Neuronal stem cell (in vitro differentiated cells): ENCODE measurements around the gene MTA1.

Source experiments
- DNase-seq: peaks from one replicate; pipeline ENCODE4 v3.0.0-alpha.2; 2013; ENCODE audit warnings: low spot score
- H2AFZ ChIP-seq: one replicate; pipeline ENCODE4 v1.6.1; 2013; ENCODE audit warnings: mild to moderate bottlenecking, low read length, inconsistent platforms
- H2AK5ac ChIP-seq: 2 replicates; pipeline ENCODE4 v1.6.1; 2013; ENCODE audit warnings: low read depth, mild to moderate bottlenecking, inconsistent platforms, low read length, moderate library complexity, mixed read lengths
- H2BK120ac ChIP-seq: 2 replicates; pipeline ENCODE4 v1.6.1; 2013; ENCODE audit warnings: low read depth, mild to moderate bottlenecking, inconsistent platforms, low read length, moderate library complexity, mixed read lengths
- H2BK12ac ChIP-seq: one replicate; pipeline ENCODE4 v1.6.1; 2013; ENCODE audit warnings: low read length, inconsistent platforms
- H2BK15ac ChIP-seq: 2 replicates; pipeline ENCODE4 v1.6.1; 2013; ENCODE audit warnings: mild to moderate bottlenecking, low read length, inconsistent platforms, mixed read lengths
- H2BK5ac ChIP-seq: one replicate; pipeline ENCODE4 v1.6.1; 2013; ENCODE audit warnings: inconsistent platforms, mild to moderate bottlenecking, low read length, moderate library complexity
- H3K14ac ChIP-seq: one replicate; pipeline ENCODE4 v1.6.1; 2013; ENCODE audit warnings: low read length, inconsistent platforms
- H3K18ac ChIP-seq: 2 replicates; pipeline ENCODE4 v1.6.1; 2013; ENCODE audit warnings: low read length, inconsistent platforms
- H3K23ac ChIP-seq: 2 replicates; pipeline ENCODE4 v1.6.1; 2013; ENCODE audit warnings: low read depth, mild to moderate bottlenecking, mixed read lengths, low read length, inconsistent platforms; ENCODE audit not compliant: poor library complexity
- H3K27ac ChIP-seq: replicated peaks from 3 replicates; pipeline ENCODE4 v1.5.1; 2013; ENCODE audit warnings: low read length, inconsistent platforms
- H3K27me3 ChIP-seq, 3 experiments: 2 replicates each; pipeline ENCODE4 v1.6.1; 2013; ENCODE audit warnings: low read length in 3 of 3, mild to moderate bottlenecking in 2 of 3, inconsistent platforms in 1 of 3, low read depth in 1 of 3, mixed read lengths in 1 of 3, moderate library complexity in 1 of 3; ENCODE audit not compliant: control insufficient read depth in 3 of 3, insufficient read depth in 3 of 3
- H3K36me3 ChIP-seq, 2 donors: replicated peaks in 1 of 2; 2 replicates each; pipeline ENCODE4 v1.6.1; 2013; ENCODE audit warnings: low read length in 2 of 2; ENCODE audit not compliant: control insufficient read depth in 2 of 2, insufficient read depth in 2 of 2
- H3K4ac ChIP-seq: 2 replicates; pipeline ENCODE4 v1.6.1; 2013; ENCODE audit warnings: inconsistent platforms, mild to moderate bottlenecking, low read length, moderate library complexity
- H3K4me1 ChIP-seq, 2 donors: 1 replicate in 1 of 2; 2 replicates in 1 of 2; pipeline ENCODE4 v1.6.1; 2013; ENCODE audit warnings: low read length in 2 of 2, low read depth in 1 of 2; ENCODE audit not compliant: control insufficient read depth in 2 of 2, insufficient read depth in 1 of 2
- H3K4me2 ChIP-seq: one replicate; pipeline ENCODE4 v1.6.1; 2013; ENCODE audit warnings: mild to moderate bottlenecking, low read length, inconsistent platforms; ENCODE audit not compliant: insufficient read depth, poor library complexity, severe bottlenecking
- H3K4me3 ChIP-seq, 2 donors: 2 replicates each; pipeline ENCODE4 v1.5.1; 2013; ENCODE audit warnings: low read length in 2 of 2, mild to moderate bottlenecking in 2 of 2, inconsistent platforms in 1 of 2, moderate library complexity in 1 of 2
- H3K79me1 ChIP-seq: one replicate; pipeline ENCODE4 v1.6.1; 2013; ENCODE audit warnings: low read depth, mild to moderate bottlenecking, inconsistent platforms, low read length, moderate library complexity
- H3K9ac ChIP-seq: one replicate; pipeline ENCODE4 v1.6.1; 2013; ENCODE audit warnings: mild to moderate bottlenecking, low read depth, low read length, inconsistent platforms; ENCODE audit not compliant: poor library complexity
- H3K9me3 ChIP-seq, 2 donors: replicated peaks in 1 of 2; 2 replicates each; pipeline versions ENCODE3 to v1.6.1; 2013; ENCODE audit warnings: low read length in 2 of 2, mild to moderate bottlenecking in 2 of 2, inconsistent platforms in 1 of 2, low read depth in 1 of 2, mixed read lengths in 1 of 2, moderate library complexity in 1 of 2; ENCODE audit not compliant: control insufficient read depth in 2 of 2, insufficient read depth in 1 of 2
- H4K8ac ChIP-seq: one replicate; pipeline ENCODE4 v1.6.1; 2013; ENCODE audit warnings: low read depth, mild to moderate bottlenecking, inconsistent platforms, low read length, moderate library complexity
- H4K91ac ChIP-seq: one replicate; pipeline ENCODE4 v1.6.1; 2013; ENCODE audit warnings: low read length, low read depth, mild to moderate bottlenecking, inconsistent platforms; ENCODE audit not compliant: poor library complexity
- WGBS, 2 donors: extraction: QIAGEN DNeasy Blood & Tissue Kit; methylation state at CpG; one replicate each; pipeline ENCODE4 v1.1.7; 2013; ENCODE audit warnings: missing lambda C conversion rate in 2 of 2, mixed read lengths in 1 of 2; ENCODE audit not compliant: insufficient read length in 2 of 2, insufficient replicate concordance in 1 of 2; ENCODE audit errors: extremely low coverage in 2 of 2; 5-methylcytosine and 5-hydroxymethylcytosine counted together

MTA1 gene

DNA sequence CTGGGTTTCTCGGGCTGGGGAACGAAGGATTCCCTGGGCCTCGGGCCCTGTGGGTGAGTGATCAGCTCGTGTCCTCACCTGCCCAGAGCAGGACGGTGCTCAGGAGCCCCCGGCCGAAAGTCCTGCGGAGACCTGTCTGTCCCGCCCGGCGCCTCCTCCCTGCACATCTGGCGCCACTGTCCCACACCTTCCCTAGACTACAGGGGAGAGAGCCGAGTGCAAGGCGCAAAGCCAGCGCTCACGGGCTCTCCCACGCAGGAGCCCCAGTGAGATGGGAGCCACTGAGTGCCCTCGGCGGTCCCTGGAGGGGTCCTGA is 34.3 kb upstream of the MTA1 start:
- peaks cover 5% of the 10 kb centered on the region for H3K79me1 ChIP-seq
- no peak overlapping the region for H2BK15ac ChIP-seq
- H3K4me1 ChIP-seq = no peaks in the 10 kb centered on the region
- H4K8ac ChIP-seq = no peak overlapping the region
- no peak overlapping the region for H3K4ac ChIP-seq
- no peak overlapping the region for H3K14ac ChIP-seq
- no peak for DNase-seq
- no peak overlapping the region for H3K27ac ChIP-seq
- peak overlapping the region; percentile 20 for H3K23ac ChIP-seq
- H2BK120ac ChIP-seq = no peak overlapping the region
- H3K4me2 ChIP-seq = no peak overlapping the region
- peaks cover 11 to 63% of the 10 kb centered on the region in 2 donors for H3K36me3 ChIP-seq
- WGBS, 2 donors = no CpG with 5 or more reads among the region's 19 CpGs
- no peak overlapping the region for H2AFZ ChIP-seq
- H3K27me3 ChIP-seq = no peaks in the 10 kb centered on the region
- H4K91ac ChIP-seq = no peak overlapping the region
- H3K18ac ChIP-seq = no peak overlapping the region
- H3K9ac ChIP-seq = no peak overlapping the region
- H2BK12ac ChIP-seq = no peak overlapping the region
- no peaks in the 10 kb centered on the region for H3K9me3 ChIP-seq
- peak overlapping the region; percentile 39 for H2BK5ac ChIP-seq
- H3K4me3 ChIP-seq = no peak overlapping the region
- H2AK5ac ChIP-seq = no peak overlapping the region

DNA sequence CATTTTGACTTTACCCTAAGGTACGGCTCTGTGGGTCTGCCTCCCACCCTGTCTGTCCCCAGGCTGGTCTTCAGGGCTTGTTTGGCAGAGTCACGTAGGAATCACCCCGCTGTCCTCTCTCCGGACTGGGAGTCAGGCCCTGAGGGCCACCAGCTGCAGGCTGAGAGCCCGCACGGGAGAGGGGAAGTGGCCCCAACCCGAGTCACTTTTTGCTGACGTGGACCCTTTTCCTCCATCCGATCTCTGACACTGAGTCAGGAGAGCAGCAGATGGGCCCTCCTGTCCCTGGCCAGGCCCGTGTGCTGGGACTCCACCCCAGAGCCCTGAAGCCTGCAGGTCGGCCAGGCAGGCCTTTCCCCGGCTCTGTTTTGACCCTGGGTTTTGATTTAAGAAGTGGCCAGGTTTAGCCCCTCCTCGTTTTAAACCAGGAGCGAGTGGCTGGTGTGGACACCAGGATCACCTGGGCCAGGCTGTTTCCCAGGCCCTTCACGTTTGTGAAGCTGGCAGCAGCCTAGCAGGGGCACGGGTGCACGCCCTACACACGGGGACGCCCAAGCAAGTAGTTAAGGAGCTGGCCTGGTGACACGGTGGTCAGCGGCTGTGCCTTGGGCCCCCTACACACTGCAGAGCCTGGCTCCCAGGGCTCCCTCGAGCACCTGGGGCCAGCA is 33.8 kb upstream of the MTA1 start:
- H3K4me1 ChIP-seq = no peaks in the 10 kb centered on the region
- H3K4me3 ChIP-seq = no peak overlapping the region
- H3K9me3 ChIP-seq = no peaks in the 10 kb centered on the region
- DNase-seq = no peak
- H4K8ac ChIP-seq = no peak overlapping the region
- no peak overlapping the region for H2BK120ac ChIP-seq
- no CpG with 5 or more reads among the region's 22 CpGs for WGBS, 2 donors
- no peak overlapping the region for H2AFZ ChIP-seq
- H2AK5ac ChIP-seq = no peak overlapping the region
- no peak overlapping the region for H2BK12ac ChIP-seq
- no peaks in the 10 kb centered on the region for H3K27me3 ChIP-seq
- no peak overlapping the region for H3K23ac ChIP-seq
- H3K27ac ChIP-seq = no peak overlapping the region
- H3K9ac ChIP-seq = no peak overlapping the region
- no peak overlapping the region for H3K4ac ChIP-seq
- H3K18ac ChIP-seq = no peak overlapping the region
- H3K36me3 ChIP-seq = peaks cover 11 to 63% of the 10 kb centered on the region in 2 donors
- H2BK5ac ChIP-seq = no peak overlapping the region
- H3K4me2 ChIP-seq = no peak overlapping the region
- H3K79me1 ChIP-seq = peaks cover 3% of the 10 kb centered on the region
- H4K91ac ChIP-seq = no peak overlapping the region
- no peak overlapping the region for H3K14ac ChIP-seq
- no peak overlapping the region for H2BK15ac ChIP-seq

DNA sequence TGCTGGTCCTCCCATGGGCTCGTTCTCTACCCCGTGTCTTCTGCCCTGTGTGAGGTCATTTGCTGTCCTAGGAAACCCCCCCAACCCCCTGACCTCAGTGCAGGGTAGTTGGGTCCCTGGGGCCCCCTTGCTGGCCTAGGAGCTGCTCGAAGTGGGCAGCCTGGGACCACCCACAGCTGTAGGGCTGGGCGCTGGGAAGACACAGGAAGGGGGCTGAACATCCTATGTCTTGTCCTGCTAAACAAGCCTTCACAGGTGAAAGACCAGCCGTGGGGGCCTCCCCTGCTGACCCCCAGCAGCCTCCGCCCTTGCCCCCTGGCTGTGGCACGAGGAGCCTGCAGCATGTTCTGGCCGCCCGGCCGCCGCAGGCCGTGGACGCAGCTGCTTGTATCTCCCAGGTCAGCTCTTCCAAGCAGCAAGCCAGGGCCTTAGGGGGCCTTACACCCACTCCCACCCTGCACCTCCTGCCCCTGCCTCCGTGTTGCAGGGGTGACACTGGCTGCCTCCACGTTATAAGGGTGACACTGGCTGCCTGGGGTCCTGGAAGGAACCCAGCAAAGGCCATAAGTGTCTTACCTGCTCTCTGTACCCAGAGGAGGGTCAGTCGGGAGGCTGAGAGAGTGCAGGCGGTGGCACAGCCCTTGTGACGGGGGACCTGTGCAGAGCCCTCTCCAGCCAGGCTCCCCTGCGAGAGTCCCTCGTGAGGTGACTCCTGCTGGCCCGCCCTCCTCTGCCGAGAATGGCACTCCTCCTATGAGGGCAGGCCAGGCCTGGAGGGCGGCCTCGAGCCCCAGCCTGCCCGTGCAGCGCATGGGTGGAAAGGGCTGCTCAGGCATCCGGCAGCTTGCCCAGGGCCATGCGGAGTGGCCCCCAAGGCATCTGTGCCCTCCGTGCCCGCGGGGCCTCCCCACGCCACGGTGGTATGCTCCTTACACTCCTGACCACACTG is 32.8 kb upstream of the MTA1 start:
- H2BK12ac ChIP-seq = no peak overlapping the region
- peaks cover 11 to 55% of the 10 kb centered on the region in 2 donors for H3K36me3 ChIP-seq
- H3K4me1 ChIP-seq = no peaks in the 10 kb centered on the region
- no peak overlapping the region for H3K4me3 ChIP-seq
- H2BK15ac ChIP-seq = no peak overlapping the region
- H2BK120ac ChIP-seq = no peak overlapping the region
- H3K27me3 ChIP-seq = no peaks in the 10 kb centered on the region
- no peaks in the 10 kb centered on the region for H3K9me3 ChIP-seq
- DNase-seq = no peak
- H3K23ac ChIP-seq = peak overlapping the region; percentile 65
- H2BK5ac ChIP-seq = no peak overlapping the region
- H3K79me1 ChIP-seq = peaks cover 3% of the 10 kb centered on the region
- no peak overlapping the region for H2AFZ ChIP-seq
- peak overlapping the region; percentile 44 for H3K9ac ChIP-seq
- H2AK5ac ChIP-seq = peak overlapping the region; percentile 75
- H4K8ac ChIP-seq = no peak overlapping the region
- no peak overlapping the region for H3K27ac ChIP-seq
- H3K4ac ChIP-seq = peak overlapping the region; percentile 66
- peak overlapping the region; percentile 89 for H3K14ac ChIP-seq
- no CpG with 5 or more reads among the region's 33 CpGs for WGBS, 2 donors
- H3K18ac ChIP-seq = peak overlapping the region; percentile 57
- no peak overlapping the region for H4K91ac ChIP-seq
- no peak overlapping the region for H3K4me2 ChIP-seq

DNA sequence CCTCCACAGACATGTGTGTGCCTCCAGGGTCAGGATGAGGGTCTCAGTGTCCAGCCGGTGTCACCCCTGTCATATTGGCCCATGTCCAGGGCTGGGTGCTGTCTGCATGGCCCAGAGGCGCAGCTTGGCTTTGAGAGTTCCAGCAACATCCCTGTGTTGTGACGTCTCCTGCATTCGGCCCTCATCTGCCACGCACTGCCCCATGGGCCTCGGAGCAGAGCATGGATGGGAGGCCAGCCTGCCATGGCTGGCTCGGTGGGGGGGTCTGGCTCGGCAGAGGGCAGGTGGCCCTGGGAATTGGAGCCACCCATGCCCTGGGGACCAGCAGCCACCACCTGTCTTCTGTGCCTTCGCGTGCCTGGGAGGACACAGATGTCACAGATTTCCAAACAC is 32.1 kb upstream of the MTA1 start:
- Histone ChIP-seq H3K27me3 (no peaks in the 10 kb centered on the region), H3K23ac (peak overlapping the region; percentile 65), H2BK5ac (no peak overlapping the region), H3K4me3 (no peak overlapping the region), H2AK5ac (peak overlapping the region; percentile 75), H3K14ac (peak overlapping the region; percentile 89), H3K4me2 (no peak overlapping the region), H3K9ac (peak overlapping the region; percentile 44), H3K27ac (no peak overlapping the region), H2BK15ac (no peak overlapping the region), H3K4me1 (no peaks in the 10 kb centered on the region), H4K8ac (peak overlapping the region; percentile 65), H3K36me3 (peaks cover 9 to 54% of the 10 kb centered on the region in 2 donors), H2BK120ac (no peak overlapping the region), H3K79me1 (peaks cover 4% of the 10 kb centered on the region), H2AFZ (no peak overlapping the region), H4K91ac (no peak overlapping the region), H3K9me3 (no peaks in the 10 kb centered on the region), H3K18ac (no peak overlapping the region), H2BK12ac (no peak overlapping the region), H3K4ac (peak overlapping the region; percentile 66)
- DNase-seq = no peak
- no CpG with 5 or more reads among the region's 10 CpGs for WGBS, 2 donors
